SK-N-SH (cell line): ENCODE data around the gene SEMA3D. TPM values are rescaled to one million over a fixed set of nuclear protein-coding genes. Genes with fewer than 3 reads are reported as not detected.

ENCODE experiments used
- CTCF ChIA-PET: fragments of 300-600, 350-600 bp; formaldehyde crosslinking; extraction: SDS; loops from one replicate; lab custom pipeline; 2021; lab: Yijun Ruan, JAX
- POLR2A ChIA-PET: fragments of 350-600 bp; sonication (Branson Sonifier 250); formaldehyde crosslinking; extraction: SDS; loops from one replicate; lab custom pipeline; 2020; ENCODE audit warnings: antibody characterized with exemption, inconsistent platforms; lab: Yijun Ruan, JAX
- DNase-seq: peaks from one replicate; pipeline ENCODE4 v3.0.0; 2012
- H2AFZ ChIP-seq: fragments of 200-600 bp; sonication (generic); 2 replicates; pipeline ENCODE4 v1.8.1; 2016; ENCODE audit warnings: antibody characterized with exemption, mild to moderate bottlenecking, low read depth
- H3F3A ChIP-seq: fragments of 200-600 bp; sonication (generic); replicated peaks from 2 replicates; pipeline ENCODE3; 2016; ENCODE audit warnings: antibody characterized with exemption, mild to moderate bottlenecking; ENCODE audit not compliant: insufficient read depth
- H3K27ac ChIP-seq, 2 experiments: fragments of 200-500 bp in 1 of 2; fragments of 200-600 bp in 1 of 2; sonication (Bioruptor generic) in 1 of 2; sonication (generic), shearing (Covaris generic) in 1 of 2; 2 replicates each; pipeline versions ENCODE4 v1.5.1 to v1.6.1; 2014 to 2016; ENCODE audit warnings: low read depth in 2 of 2, inconsistent platforms in 1 of 2, low read length in 1 of 2, mild to moderate bottlenecking in 1 of 2, mixed read lengths in 1 of 2
- H3K27me3 ChIP-seq: fragments of 200-600 bp; sonication (generic), shearing (Covaris generic); 2 replicates; pipeline ENCODE4 v1.6.1; 2016; ENCODE audit warnings: mixed run types; ENCODE audit not compliant: insufficient read depth
- H3K36me3 ChIP-seq, 2 experiments: fragments of 200-500 bp in 1 of 2; fragments of 200-600 bp in 1 of 2; sonication (Bioruptor generic) in 1 of 2; sonication (generic) in 1 of 2; replicated peaks in 1 of 2; 2 replicates each; pipeline versions ENCODE3 to v1.5.1; 2014 to 2016; ENCODE audit warnings: low read length in 1 of 2, mild to moderate bottlenecking in 1 of 2; ENCODE audit not compliant: insufficient read depth in 2 of 2, control insufficient read depth in 1 of 2
- H3K4me1 ChIP-seq, 2 experiments: fragments of 200-500 bp in 1 of 2; fragments of 200-600 bp in 1 of 2; sonication (Bioruptor generic) in 1 of 2; sonication (generic), shearing (Covaris generic) in 1 of 2; 2 replicates each; pipeline versions ENCODE4 v1.5.1 to v1.6.1; 2014 to 2016; ENCODE audit warnings: low read depth in 1 of 2, low read length in 1 of 2, mixed run types in 1 of 2; ENCODE audit not compliant: insufficient read depth in 2 of 2, control insufficient read depth in 1 of 2
- H3K4me2 ChIP-seq: fragments of 200-600 bp; sonication (generic), shearing (Covaris generic); 2 replicates; pipeline ENCODE4 v1.6.1; 2017; ENCODE audit warnings: mixed run types
- H3K4me3 ChIP-seq, 2 experiments: fragments of 200-500 bp in 1 of 2; fragments of 200-600 bp in 1 of 2; sonication (Bioruptor generic) in 1 of 2; sonication (generic), shearing (Covaris generic) in 1 of 2; 2 replicates each; pipeline versions ENCODE4 v1.5.1 to v1.8.1; 2014 to 2016; ENCODE audit warnings: low read depth in 2 of 2, inconsistent platforms in 1 of 2, low read length in 1 of 2, mild to moderate bottlenecking in 1 of 2, mixed read lengths in 1 of 2, moderate library complexity in 1 of 2
- H3K79me2 ChIP-seq: fragments of 200-600 bp; sonication (generic); 2 replicates; pipeline ENCODE4 v1.8.1; 2017; ENCODE audit warnings: mild to moderate bottlenecking; ENCODE audit not compliant: insufficient read depth
- H3K9ac ChIP-seq: fragments of 200-600 bp; sonication (generic); 2 replicates; pipeline ENCODE4 v1.6.1; 2017; ENCODE audit warnings: mixed run types
- H3K9me2 ChIP-seq: fragments of 200-600 bp; sonication (generic); 2 replicates; pipeline ENCODE4 v1.6.1; 2017; ENCODE audit warnings: mixed run types
- H3K9me3 ChIP-seq: fragments of 200-600 bp; sonication (generic); 2 replicates; pipeline ENCODE4 v1.6.1; 2017; ENCODE audit warnings: mixed run types, mild to moderate bottlenecking, moderate library complexity
- H4K20me1 ChIP-seq: fragments of 200-600 bp; sonication (generic); 2 replicates; pipeline ENCODE4 v1.6.1; 2017; ENCODE audit warnings: mild to moderate bottlenecking, mixed run types; ENCODE audit not compliant: insufficient read depth
- CHD2 ChIP-seq: fragments of 150-350 bp; IDR thresholded peaks from 2 replicates; pipeline ENCODE4 v1.6.1; 2018; ENCODE audit warnings: low read length; ENCODE audit not compliant: partially characterized antibody
- FOSL2 ChIP-seq: IDR thresholded peaks from 2 replicates; pipeline ENCODE4 v1.4.0; 2012; ENCODE audit warnings: low read depth, mild to moderate bottlenecking, moderate library complexity, borderline replicate concordance
- FOXM1 ChIP-seq: IDR thresholded peaks from 2 replicates; pipeline ENCODE4 v1.4.0; 2012; ENCODE audit warnings: low read depth, mild to moderate bottlenecking
- GABPA ChIP-seq: IDR thresholded peaks from 2 replicates; pipeline ENCODE4 v1.4.0; 2012; ENCODE audit warnings: low read depth, mild to moderate bottlenecking
- GATA2 ChIP-seq: sonication (generic); formaldehyde crosslinking; IDR thresholded peaks from 2 replicates; pipeline ENCODE4 v1.5.0; 2020; ENCODE audit warnings: mild to moderate bottlenecking, missing genetic modification reagents
- NFIC ChIP-seq: IDR thresholded peaks from 2 replicates; pipeline ENCODE4 v1.4.0; 2012; ENCODE audit warnings: borderline replicate concordance
- NRF1 ChIP-seq: IDR thresholded peaks from 2 replicates; pipeline ENCODE4 v1.6.1; 2012; ENCODE audit warnings: low read depth, mild to moderate bottlenecking, low read length
- RFX5 ChIP-seq: IDR thresholded peaks from 2 replicates; pipeline ENCODE4 v1.6.1; 2012; ENCODE audit warnings: mild to moderate bottlenecking, improper control_type of control experiment, low read length
- RXRA ChIP-seq: IDR thresholded peaks from 2 replicates; pipeline ENCODE4 v1.4.0; 2012; ENCODE audit warnings: low read depth, mild to moderate bottlenecking, borderline replicate concordance
- SMC3 ChIP-seq: IDR thresholded peaks from 2 replicates; pipeline ENCODE4 v1.6.1; 2012; ENCODE audit warnings: low read depth, low read length, improper control_type of control experiment
- TAF1 ChIP-seq: IDR thresholded peaks from 2 replicates; pipeline ENCODE4 v1.6.1; 2012; ENCODE audit warnings: low read depth, mild to moderate bottlenecking, low read length, moderate library complexity, borderline replicate concordance
- TCF12 ChIP-seq: IDR thresholded peaks from 2 replicates; pipeline ENCODE4 v1.4.0; 2012
- TEAD4 ChIP-seq: IDR thresholded peaks from 2 replicates; pipeline ENCODE4 v1.4.0; 2012; ENCODE audit warnings: mild to moderate bottlenecking, borderline replicate concordance; ENCODE audit not compliant: insufficient read depth
- YY1 ChIP-seq: IDR thresholded peaks from 2 replicates; pipeline ENCODE4 v1.4.0; 2012; ENCODE audit warnings: low read depth, mild to moderate bottlenecking
- WGBS: methylation state at CpG from one replicate; pipeline ENCODE4 v1.1.6; 2017; ENCODE audit warnings: low lambda C conversion rate; 5-methylcytosine and 5-hydroxymethylcytosine counted together
- polyA plus RNA-seq, 3 experiments: library from polyadenylated mRNA; depleted of rRNA; stranded (reverse); fragments of >200 nt; gene quantifications; 2 replicates each; pipeline ENCODE4 v1.2.3, GENCODE V29; 2012
- TF ChIP-seq, protein P1 (sequence below): fragments of 200-600 bp; sonication (generic); IDR thresholded peaks from 2 replicates; pipeline ENCODE4 v1.6.1; 2017; ENCODE audit warnings: antibody characterized with exemption, mild to moderate bottlenecking, moderate library complexity
- TF ChIP-seq, protein P2 (sequence below): fragments of 150-350 bp; IDR thresholded peaks from 2 replicates; pipeline ENCODE4 v1.6.1; 2016; ENCODE audit warnings: mild to moderate bottlenecking, low read depth, low read length
- TF ChIP-seq, protein P3 (sequence below): IDR thresholded peaks from 2 replicates; pipeline ENCODE4 v1.4.0; 2012; ENCODE audit warnings: low read depth, borderline replicate concordance
- TF ChIP-seq, protein P4 (sequence below): IDR thresholded peaks from 2 replicates; pipeline ENCODE4 v1.4.0; 2012; ENCODE audit warnings: low read depth
- TF ChIP-seq, protein P5 (sequence below): IDR thresholded peaks from 2 replicates; pipeline ENCODE4 v1.6.1; 2012; ENCODE audit warnings: mild to moderate bottlenecking, low read depth, low read length, moderate library complexity
- TF ChIP-seq, protein P6 (sequence below): fragments of 150-350 bp; IDR thresholded peaks from 2 replicates; pipeline ENCODE4 v1.6.1; 2017; ENCODE audit warnings: antibody characterized with exemption, low read length, low read depth, borderline replicate concordance

Gene SEMA3D
- polyA plus RNA-seq, 1 of the 3 experiments (the other 2 are of a cell fraction): 30.1 TPM

DNA sequence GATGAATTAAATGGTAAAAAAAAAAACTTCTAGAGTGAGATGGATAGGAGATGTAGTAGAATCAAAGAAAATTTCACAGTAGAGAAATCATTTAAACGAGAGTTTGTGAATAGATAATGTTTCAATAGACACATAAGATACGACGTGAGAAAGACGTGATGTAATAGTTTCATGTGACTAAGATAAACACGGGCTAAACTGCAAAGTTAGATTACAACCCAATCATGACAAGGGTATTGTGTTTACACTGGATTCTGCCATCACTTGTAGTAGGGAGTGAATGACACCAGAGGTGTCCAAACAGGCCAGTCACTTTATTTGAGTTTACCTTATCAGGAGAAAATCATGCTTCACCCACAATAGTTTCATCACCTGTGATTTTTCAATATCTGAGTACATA lies 21.6 kb downstream of the SEMA3D start:
- ChIA-PET CTCF (interaction anchor here (1.0 kb wide), 1 partner anchor 26 kb away, joined by 4 read pairs; no protein-coding TSS in a partner anchor), POLR2A (no interaction called here)
- no peak overlapping the region for H3K4me2 ChIP-seq
- peaks cover 15% of the 10 kb centered on the region for H3F3A ChIP-seq
- no peaks in the 10 kb centered on the region; the same call in 1 of the 2 replicates for H3K9me2 ChIP-seq
- H2AFZ ChIP-seq: no peak overlapping the region
- H3K36me3 ChIP-seq: peaks cover 0 to 3% of the 10 kb centered on the region in 2 experiments
- no peaks in the 10 kb centered on the region for H3K27me3 ChIP-seq
- no peaks in the 10 kb centered on the region for H3K9me3 ChIP-seq
- WGBS: 83% methylated on average over 5 of the region's 5 CpGs
- H3K27ac ChIP-seq: no peak overlapping the region
- H3K9ac ChIP-seq: no peak overlapping the region
- TF ChIP-seq YY1 (no peak), GABPA (no peak), GATA2 (CRISPR knock-in tag) (no peak), CHD2 (no peak), TEAD4 (no peak), RXRA (no peak), TAF1 (no peak), NFIC (no peak), RFX5 (no peak), TCF12 (no peak), SMC3 (no peak), FOXM1 (no peak)
- TF ChIP-seq, protein P1, sequence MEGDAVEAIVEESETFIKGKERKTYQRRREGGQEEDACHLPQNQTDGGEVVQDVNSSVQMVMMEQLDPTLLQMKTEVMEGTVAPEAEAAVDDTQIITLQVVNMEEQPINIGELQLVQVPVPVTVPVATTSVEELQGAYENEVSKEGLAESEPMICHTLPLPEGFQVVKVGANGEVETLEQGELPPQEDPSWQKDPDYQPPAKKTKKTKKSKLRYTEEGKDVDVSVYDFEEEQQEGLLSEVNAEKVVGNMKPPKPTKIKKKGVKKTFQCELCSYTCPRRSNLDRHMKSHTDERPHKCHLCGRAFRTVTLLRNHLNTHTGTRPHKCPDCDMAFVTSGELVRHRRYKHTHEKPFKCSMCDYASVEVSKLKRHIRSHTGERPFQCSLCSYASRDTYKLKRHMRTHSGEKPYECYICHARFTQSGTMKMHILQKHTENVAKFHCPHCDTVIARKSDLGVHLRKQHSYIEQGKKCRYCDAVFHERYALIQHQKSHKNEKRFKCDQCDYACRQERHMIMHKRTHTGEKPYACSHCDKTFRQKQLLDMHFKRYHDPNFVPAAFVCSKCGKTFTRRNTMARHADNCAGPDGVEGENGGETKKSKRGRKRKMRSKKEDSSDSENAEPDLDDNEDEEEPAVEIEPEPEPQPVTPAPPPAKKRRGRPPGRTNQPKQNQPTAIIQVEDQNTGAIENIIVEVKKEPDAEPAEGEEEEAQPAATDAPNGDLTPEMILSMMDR: no peak
- TF ChIP-seq, protein P2, sequence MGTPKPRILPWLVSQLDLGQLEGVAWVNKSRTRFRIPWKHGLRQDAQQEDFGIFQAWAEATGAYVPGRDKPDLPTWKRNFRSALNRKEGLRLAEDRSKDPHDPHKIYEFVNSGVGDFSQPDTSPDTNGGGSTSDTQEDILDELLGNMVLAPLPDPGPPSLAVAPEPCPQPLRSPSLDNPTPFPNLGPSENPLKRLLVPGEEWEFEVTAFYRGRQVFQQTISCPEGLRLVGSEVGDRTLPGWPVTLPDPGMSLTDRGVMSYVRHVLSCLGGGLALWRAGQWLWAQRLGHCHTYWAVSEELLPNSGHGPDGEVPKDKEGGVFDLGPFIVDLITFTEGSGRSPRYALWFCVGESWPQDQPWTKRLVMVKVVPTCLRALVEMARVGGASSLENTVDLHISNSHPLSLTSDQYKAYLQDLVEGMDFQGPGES: no peak
- TF ChIP-seq, protein P3, sequence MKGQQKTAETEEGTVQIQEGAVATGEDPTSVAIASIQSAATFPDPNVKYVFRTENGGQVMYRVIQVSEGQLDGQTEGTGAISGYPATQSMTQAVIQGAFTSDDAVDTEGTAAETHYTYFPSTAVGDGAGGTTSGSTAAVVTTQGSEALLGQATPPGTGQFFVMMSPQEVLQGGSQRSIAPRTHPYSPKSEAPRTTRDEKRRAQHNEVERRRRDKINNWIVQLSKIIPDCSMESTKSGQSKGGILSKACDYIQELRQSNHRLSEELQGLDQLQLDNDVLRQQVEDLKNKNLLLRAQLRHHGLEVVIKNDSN: no peak
- H3K79me2 ChIP-seq: no peaks in the 10 kb centered on the region
- DNase-seq: no peak
- H3K4me1 ChIP-seq: peaks cover 0 to 14% of the 10 kb centered on the region in 2 experiments; a peak in 2 of 4 replicates
- no peaks in the 10 kb centered on the region for H4K20me1 ChIP-seq
- no peak overlapping the region for H3K4me3 ChIP-seq

DNA sequence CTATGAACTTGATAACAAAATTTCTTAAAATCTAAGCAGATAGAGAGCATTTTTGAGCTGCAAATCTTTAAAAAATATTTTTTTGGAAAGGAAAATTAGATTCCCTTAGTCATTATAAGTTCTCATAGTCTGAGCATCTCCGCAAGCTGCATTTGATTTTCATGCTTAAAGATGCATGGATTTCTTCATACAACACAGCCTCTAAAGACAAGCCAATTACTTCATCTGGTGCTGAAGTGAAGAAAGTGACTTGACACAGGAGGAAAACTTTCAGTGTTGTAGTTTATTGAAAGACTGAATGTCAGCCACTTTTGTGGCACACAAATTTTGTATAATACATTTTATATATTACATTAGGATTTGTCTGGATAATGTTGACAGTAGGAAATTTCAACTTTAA lies 22.5 kb downstream of the SEMA3D start:
- no peaks in the 10 kb centered on the region for H3K9me3 ChIP-seq
- ChIA-PET CTCF (interaction anchor here (1.0 to 2.0 kb wide), 3 partner anchors 27 to 123 kb away, joined by 3 to 4 read pairs (median 4); no protein-coding TSS in a partner anchor), POLR2A (no interaction called here)
- no peak overlapping the region for H3K9ac ChIP-seq
- no peaks in the 10 kb centered on the region for H3K9me2 ChIP-seq
- no peaks in the 10 kb centered on the region for H3K79me2 ChIP-seq
- H3K4me3 ChIP-seq: no peak overlapping the region
- H3K27me3 ChIP-seq: no peaks in the 10 kb centered on the region
- peaks cover 15% of the 10 kb centered on the region for H3F3A ChIP-seq
- H3K4me1 ChIP-seq: peaks cover 0 to 14% of the 10 kb centered on the region in 2 experiments; a peak in 2 of 4 replicates
- 95% methylated on average over 1 of the region's 1 CpG for WGBS
- H3K27ac ChIP-seq: no peak overlapping the region
- H3K36me3 ChIP-seq: peaks cover 0 to 3% of the 10 kb centered on the region in 2 experiments
- H4K20me1 ChIP-seq: no peaks in the 10 kb centered on the region
- no peak for DNase-seq
- no peak overlapping the region for H3K4me2 ChIP-seq
- H2AFZ ChIP-seq: no peak overlapping the region
- TF ChIP-seq, protein P4, sequence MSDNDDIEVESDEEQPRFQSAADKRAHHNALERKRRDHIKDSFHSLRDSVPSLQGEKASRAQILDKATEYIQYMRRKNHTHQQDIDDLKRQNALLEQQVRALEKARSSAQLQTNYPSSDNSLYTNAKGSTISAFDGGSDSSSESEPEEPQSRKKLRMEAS: no peak
- TF ChIP-seq, protein P5, sequence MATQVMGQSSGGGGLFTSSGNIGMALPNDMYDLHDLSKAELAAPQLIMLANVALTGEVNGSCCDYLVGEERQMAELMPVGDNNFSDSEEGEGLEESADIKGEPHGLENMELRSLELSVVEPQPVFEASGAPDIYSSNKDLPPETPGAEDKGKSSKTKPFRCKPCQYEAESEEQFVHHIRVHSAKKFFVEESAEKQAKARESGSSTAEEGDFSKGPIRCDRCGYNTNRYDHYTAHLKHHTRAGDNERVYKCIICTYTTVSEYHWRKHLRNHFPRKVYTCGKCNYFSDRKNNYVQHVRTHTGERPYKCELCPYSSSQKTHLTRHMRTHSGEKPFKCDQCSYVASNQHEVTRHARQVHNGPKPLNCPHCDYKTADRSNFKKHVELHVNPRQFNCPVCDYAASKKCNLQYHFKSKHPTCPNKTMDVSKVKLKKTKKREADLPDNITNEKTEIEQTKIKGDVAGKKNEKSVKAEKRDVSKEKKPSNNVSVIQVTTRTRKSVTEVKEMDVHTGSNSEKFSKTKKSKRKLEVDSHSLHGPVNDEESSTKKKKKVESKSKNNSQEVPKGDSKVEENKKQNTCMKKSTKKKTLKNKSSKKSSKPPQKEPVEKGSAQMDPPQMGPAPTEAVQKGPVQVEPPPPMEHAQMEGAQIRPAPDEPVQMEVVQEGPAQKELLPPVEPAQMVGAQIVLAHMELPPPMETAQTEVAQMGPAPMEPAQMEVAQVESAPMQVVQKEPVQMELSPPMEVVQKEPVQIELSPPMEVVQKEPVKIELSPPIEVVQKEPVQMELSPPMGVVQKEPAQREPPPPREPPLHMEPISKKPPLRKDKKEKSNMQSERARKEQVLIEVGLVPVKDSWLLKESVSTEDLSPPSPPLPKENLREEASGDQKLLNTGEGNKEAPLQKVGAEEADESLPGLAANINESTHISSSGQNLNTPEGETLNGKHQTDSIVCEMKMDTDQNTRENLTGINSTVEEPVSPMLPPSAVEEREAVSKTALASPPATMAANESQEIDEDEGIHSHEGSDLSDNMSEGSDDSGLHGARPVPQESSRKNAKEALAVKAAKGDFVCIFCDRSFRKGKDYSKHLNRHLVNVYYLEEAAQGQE: no peak
- TF ChIP-seq, protein P6, sequence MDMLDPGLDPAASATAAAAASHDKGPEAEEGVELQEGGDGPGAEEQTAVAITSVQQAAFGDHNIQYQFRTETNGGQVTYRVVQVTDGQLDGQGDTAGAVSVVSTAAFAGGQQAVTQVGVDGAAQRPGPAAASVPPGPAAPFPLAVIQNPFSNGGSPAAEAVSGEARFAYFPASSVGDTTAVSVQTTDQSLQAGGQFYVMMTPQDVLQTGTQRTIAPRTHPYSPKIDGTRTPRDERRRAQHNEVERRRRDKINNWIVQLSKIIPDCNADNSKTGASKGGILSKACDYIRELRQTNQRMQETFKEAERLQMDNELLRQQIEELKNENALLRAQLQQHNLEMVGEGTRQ: no peak
- TF ChIP-seq TCF12 (no peak), NRF1 (no peak), FOSL2 (no peak)
